Measurements from ENCODE around the gene MLXIP. TPM values are rescaled to one million over a fixed set of nuclear protein-coding genes. Genes with fewer than 3 reads are reported as not detected.
A peak's percentile ranks its signal among the peaks of the same experiment; 100 is the strongest.

Gene MLXIP
- total RNA-seq, 1 experiment from 2014 or later = 124 TPM

DNA sequence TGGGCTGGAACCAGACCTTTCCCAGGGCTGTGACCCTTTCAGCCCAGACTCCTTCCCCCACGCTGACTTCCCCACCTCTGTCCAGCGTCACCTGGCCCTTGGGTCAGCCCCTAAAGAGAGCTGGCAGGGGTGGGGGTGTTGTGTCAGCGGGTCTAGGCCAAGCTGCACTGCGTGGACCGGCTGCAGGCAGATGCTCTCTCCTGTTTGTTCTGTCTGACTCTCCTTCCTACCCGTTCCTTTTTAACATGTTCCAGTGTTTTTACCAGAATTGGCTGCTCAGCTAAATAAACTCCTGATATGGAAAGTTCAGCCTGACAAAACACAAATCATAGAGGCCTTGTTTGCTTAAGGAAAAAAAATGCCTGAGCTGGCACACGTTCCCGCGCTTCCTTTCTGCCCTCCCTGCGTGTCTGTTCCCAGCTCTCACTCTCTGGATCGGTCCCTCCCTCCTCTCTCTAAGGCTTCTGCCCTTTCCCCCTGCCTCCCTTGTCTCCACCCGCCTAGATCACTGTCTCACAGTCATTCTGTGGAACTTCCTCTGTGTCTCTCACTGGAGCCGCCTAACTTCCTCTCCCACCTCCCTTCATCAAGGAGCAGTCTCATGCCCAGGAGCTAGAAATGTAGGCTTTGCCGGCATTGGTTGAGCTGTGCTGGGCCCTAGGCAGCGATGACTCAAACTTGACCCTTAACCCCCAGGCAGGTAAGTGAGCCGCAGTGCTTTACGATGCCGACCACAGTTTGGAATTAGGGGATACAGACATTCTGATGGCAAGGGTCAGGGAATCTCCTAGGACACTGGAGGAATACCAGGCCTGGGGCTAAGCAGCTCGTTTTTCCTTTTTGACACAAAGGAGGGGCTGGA is 15.5 kb upstream of the MLXIP start:
- no peak for DNase-seq (ENCODE audit: low read depth, low spot score)
- H3K4me3 ChIP-seq (ENCODE audit: low read depth in 2 of 2, low read length in 2 of 2) = no peak overlapping the region
- intact Hi-C loops (cut with micrococcal nuclease; ENCODE audit: unreplicated experiment) = no loop called here

DNA sequence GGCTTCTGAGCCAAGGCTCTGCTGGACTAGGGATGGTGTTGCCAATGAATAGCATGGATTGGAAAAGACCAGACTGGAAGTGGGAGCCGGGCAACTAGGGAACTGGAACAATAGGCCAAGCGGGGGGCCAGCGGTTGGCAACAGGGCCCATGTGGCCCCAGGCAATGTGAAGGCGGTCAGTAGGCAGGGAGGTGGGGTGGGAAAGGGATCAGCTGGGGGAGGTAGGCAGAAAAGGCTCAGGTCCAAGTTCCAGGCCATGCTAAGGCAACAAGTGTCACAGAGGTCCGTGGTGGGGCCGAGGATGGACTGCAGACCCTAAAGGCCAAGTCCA is 14.9 kb upstream of the MLXIP start:
- intact Hi-C loops (cut with micrococcal nuclease; ENCODE audit: unreplicated experiment) (no loop called here), in situ Hi-C loops (cut with HindIII; ENCODE audit: low pct_unique_long_range_greater_than_20kb, low sequenced_read_pairs) (no loop called here)
- peak; percentile 9 for ATAC-seq
- H3K4me1 ChIP-seq (ENCODE audit: control insufficient read depth, insufficient read depth, low read length) = peaks cover 41% of the 10 kb centered on the region
- DNase-seq (ENCODE audit: low read depth, low spot score) = no peak
- TF ChIP-seq, protein P1, sequence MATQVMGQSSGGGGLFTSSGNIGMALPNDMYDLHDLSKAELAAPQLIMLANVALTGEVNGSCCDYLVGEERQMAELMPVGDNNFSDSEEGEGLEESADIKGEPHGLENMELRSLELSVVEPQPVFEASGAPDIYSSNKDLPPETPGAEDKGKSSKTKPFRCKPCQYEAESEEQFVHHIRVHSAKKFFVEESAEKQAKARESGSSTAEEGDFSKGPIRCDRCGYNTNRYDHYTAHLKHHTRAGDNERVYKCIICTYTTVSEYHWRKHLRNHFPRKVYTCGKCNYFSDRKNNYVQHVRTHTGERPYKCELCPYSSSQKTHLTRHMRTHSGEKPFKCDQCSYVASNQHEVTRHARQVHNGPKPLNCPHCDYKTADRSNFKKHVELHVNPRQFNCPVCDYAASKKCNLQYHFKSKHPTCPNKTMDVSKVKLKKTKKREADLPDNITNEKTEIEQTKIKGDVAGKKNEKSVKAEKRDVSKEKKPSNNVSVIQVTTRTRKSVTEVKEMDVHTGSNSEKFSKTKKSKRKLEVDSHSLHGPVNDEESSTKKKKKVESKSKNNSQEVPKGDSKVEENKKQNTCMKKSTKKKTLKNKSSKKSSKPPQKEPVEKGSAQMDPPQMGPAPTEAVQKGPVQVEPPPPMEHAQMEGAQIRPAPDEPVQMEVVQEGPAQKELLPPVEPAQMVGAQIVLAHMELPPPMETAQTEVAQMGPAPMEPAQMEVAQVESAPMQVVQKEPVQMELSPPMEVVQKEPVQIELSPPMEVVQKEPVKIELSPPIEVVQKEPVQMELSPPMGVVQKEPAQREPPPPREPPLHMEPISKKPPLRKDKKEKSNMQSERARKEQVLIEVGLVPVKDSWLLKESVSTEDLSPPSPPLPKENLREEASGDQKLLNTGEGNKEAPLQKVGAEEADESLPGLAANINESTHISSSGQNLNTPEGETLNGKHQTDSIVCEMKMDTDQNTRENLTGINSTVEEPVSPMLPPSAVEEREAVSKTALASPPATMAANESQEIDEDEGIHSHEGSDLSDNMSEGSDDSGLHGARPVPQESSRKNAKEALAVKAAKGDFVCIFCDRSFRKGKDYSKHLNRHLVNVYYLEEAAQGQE (IDR thresholded peaks at IDR 0.05; ENCODE audit: insufficient read depth in 1 of 2, low read depth in 2 of 2, low read length in 1 of 2) = no peak
- TF ChIP-seq, protein P2, sequence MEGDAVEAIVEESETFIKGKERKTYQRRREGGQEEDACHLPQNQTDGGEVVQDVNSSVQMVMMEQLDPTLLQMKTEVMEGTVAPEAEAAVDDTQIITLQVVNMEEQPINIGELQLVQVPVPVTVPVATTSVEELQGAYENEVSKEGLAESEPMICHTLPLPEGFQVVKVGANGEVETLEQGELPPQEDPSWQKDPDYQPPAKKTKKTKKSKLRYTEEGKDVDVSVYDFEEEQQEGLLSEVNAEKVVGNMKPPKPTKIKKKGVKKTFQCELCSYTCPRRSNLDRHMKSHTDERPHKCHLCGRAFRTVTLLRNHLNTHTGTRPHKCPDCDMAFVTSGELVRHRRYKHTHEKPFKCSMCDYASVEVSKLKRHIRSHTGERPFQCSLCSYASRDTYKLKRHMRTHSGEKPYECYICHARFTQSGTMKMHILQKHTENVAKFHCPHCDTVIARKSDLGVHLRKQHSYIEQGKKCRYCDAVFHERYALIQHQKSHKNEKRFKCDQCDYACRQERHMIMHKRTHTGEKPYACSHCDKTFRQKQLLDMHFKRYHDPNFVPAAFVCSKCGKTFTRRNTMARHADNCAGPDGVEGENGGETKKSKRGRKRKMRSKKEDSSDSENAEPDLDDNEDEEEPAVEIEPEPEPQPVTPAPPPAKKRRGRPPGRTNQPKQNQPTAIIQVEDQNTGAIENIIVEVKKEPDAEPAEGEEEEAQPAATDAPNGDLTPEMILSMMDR (IDR thresholded peaks at IDR 0.05) = no peak
- TF ChIP-seq SIN3A (IDR thresholded peaks at IDR 0.05; ENCODE audit: borderline replicate concordance, insufficient read depth, low read depth, low read length) (no peak), TCF7L2 (IDR thresholded peaks at IDR 0.05; ENCODE audit: low read depth, low read length) (no peak), POLR2AphosphoS5 (IDR thresholded peaks at IDR 0.05; ENCODE audit: low read depth, low read length) (no peak)
- POLR2A ChIA-PET = no interaction called here
- CTCF ChIA-PET = interaction anchor here (0.8 kb wide), 1 partner anchor 227 kb away, joined by 3 read pairs; no protein-coding TSS in a partner anchor
- no peaks in the 10 kb centered on the region for H3K9me3 ChIP-seq (ENCODE audit: control insufficient read depth, insufficient read depth, low read depth, low read length)
- peak overlapping the region; percentile 83 for H3K27ac ChIP-seq (ENCODE audit: low read length)
- H3K27me3 ChIP-seq (ENCODE audit: control insufficient read depth, insufficient read depth, low read length) = no peaks in the 10 kb centered on the region
- no peaks in the 10 kb centered on the region for H3K36me3 ChIP-seq (ENCODE audit: control insufficient read depth, insufficient read depth, low read length)
- H3K4me3 ChIP-seq (ENCODE audit: low read depth in 2 of 2, low read length in 2 of 2) = no peak overlapping the region
- BruUV-seq (replicated peaks) = no TSS peak

More for the DNA sequence above, 15.5 kb upstream of the MLXIP start:
- Histone ChIP-seq H3K36me3 (ENCODE audit: control insufficient read depth, insufficient read depth, low read length) (no peaks in the 10 kb centered on the region), H3K27me3 (ENCODE audit: control insufficient read depth, insufficient read depth, low read length) (no peaks in the 10 kb centered on the region), H3K9me3 (ENCODE audit: control insufficient read depth, insufficient read depth, low read depth, low read length) (no peaks in the 10 kb centered on the region), H3K4me1 (ENCODE audit: control insufficient read depth, insufficient read depth, low read length) (peaks cover 37% of the 10 kb centered on the region), H3K27ac (ENCODE audit: low read length) (peak overlapping the region; percentile 83)
- peak; percentile 64 for ATAC-seq
- in situ Hi-C loops (cut with HindIII; ENCODE audit: low pct_unique_long_range_greater_than_20kb, low sequenced_read_pairs) = no loop called here
- ChIA-PET POLR2A (interaction anchor here (0.5 to 0.7 kb wide), 2 partner anchors 26 to 157 kb away, joined by 5 read pairs; no protein-coding TSS in a partner anchor), CTCF (interaction anchor here (0.8 to 0.9 kb wide), 2 partner anchors 61 to 226 kb away, joined by 3 read pairs; no protein-coding TSS in a partner anchor)
- no TSS peak for BruUV-seq (replicated peaks)
- TF ChIP-seq, protein P1 (IDR thresholded peaks at IDR 0.05; ENCODE audit: insufficient read depth in 1 of 2, low read depth in 2 of 2, low read length in 1 of 2) = no peak
- TF ChIP-seq TCF7L2 (IDR thresholded peaks at IDR 0.05; ENCODE audit: low read depth, low read length) = no peak
- TF ChIP-seq, protein P2 (IDR thresholded peaks at IDR 0.05) = no peak
- no peak for TF ChIP-seq POLR2AphosphoS5 (IDR thresholded peaks at IDR 0.05; ENCODE audit: low read depth, low read length)

Data from Panc1 (cell line).